Dedifferentiated amniotic fluid mesenchymal stem cell (primary cell): ENCODE data around the gene CD99.

ENCODE experiments used
- DNase-seq: peaks from one replicate; pipeline ENCODE4 v3.0.0-alpha.2; 2016; ENCODE audit errors: extremely low spot score

The CD99 gene, protein sequence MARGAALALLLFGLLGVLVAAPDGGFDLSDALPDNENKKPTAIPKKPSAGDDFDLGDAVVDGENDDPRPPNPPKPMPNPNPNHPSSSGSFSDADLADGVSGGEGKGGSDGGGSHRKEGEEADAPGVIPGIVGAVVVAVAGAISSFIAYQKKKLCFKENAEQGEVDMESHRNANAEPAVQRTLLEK

DNA sequence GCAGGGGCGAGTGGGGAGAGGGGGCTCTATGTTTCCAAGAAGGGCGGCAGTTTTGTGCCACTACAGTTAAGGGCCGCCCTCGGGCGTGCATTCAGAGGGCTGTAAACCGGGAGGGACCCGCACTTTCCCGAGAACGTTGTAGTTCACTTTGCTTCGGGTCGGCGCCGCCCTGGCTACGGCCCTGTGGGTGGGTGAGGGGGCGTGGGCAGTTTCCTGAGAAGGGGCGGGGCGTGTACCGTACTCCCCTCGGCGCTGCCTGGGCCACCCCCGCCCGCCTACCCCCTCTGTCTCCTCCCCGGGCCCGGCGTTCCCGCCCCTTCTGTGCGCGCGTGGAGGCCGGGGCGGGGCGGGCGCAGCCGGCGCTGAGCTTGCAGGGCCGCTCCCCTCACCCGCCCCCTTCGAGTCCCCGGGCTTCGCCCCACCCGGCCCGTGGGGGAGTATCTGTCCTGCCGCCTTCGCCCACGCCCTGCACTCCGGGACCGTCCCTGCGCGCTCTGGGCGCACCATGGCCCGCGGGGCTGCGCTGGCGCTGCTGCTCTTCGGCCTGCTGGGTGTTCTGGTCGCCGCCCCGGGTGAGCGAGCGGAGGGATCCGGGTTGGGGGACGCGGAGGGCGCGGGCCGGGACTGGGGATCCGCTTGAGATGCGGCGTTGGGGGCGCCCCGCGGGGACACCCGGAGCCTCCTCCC lies at the start of gene CD99:
Gene CD99, plus strand, starts transcription at position 440 of the 687 bp plus-strand sequence. Its CDS starts 66 bp downstream, at position 506.
- DNase-seq = peak; percentile 70

DNA sequence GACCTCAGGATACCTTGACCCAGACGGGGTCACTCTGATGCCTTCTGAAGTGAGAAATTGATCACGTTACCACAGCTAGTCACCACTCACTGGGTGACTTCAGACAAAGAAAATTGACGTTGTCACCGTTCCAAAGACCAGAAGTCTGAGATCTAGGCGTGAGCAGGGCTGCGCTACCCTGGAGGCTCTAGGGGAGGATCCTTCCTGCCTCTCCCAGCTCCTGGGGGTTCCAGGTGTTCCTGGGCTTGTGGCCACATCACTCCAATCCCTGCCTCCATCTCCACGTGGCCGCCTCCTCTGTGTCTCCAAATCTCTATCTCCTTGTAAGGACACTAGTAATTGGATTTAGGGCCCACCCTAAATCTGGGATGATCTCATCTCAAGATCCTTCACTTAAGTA lies 48.9 kb upstream of the CD99 start:
- no peak for DNase-seq

DNA sequence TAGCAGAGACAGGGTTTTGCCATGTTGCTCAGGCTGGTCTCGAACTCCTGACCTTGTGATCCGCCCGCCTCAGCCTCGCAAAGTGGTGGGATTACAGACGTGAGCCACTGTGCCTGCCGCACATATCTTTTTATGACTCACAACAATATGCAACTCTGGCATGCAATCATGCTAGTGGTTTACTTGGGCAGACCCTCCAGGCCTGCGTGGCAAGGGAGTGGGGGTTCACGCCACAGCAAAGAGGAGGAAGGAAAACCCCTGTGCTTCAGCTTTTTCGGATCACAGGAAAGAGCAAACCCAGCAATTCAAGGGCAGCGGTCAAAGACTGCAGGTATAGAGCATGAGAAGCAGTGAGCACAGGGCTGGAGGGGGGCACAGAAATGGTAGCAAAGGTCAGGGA lies 48.3 kb upstream of the CD99 start:
- DNase-seq = no peak

DNA sequence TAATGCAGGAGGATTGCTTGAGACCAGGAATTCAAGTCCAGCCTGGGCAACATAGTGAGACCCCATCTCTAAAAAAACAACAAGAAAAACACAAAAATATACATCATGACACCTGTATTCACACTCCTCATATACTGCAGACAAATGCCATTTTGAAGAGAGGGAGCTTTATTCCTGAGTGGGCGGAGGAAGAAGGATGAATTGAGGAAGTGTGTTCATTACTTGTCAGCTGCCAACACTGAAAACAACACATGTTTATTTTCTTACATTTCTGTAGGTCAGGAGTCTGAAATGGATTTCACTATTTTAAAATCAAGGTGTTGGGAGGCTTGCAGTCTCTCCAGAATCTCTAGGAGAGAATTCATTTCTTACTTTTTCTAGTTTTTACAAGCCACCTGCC lies 47.2 kb upstream of the CD99 start:
- DNase-seq = no peak

DNA sequence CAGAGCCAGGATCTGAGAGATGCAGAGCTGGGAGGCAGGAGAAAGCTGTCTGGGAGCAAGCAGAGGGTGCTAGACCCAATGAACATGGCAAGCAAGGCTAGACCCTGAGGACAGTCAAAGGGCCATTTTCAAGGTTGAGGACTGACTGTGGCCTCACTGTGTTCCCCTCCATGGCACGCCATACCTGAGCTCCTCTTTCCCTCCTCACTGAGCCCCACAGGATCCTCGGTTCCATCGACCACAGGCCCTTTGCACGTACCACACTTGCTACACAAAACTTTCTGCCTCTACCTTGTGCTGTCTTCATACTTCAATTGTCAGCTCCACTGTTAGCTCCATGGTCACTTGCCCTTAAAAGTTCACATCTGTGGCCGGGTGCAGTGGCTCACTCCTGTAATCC lies 45.5 kb upstream of the CD99 start:
- no peak for DNase-seq

DNA sequence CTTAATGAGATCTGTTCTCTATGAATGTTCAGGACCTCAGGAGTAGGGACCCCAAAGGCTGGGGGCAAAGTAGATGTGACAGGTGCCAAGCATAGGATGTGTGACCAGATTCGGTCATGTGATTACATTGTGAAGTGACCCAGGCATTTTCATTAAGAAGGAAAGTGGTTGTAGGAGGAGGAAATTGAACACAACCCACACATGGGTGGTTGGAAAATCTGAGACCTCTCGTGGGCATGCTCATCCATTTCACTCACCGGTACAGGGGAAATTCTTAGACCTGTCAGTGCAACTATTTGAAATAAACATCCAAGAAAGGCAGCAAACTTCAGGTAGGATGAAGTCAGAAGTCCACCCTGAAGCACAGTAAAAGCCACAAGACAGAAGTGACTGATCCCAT lies 43.5 kb upstream of the CD99 start:
- no peak for DNase-seq

DNA sequence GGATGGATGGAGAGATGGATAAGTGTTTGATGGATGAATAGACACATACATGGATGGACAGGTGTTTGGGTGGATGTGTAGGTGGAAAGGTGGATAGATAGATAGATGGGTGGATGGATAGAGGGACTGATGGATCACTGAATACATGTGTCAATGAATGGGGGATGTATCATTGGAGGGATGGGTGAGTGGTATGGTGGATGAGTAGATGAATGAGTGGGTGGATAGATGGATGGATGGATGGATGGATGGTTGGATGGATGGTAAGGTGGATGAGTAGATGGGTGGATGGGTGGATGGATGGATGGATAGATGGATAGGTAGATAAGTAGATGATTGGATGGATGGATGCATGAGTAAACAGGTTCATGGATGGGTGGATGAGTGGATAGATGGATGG lies 41.1 kb upstream of the CD99 start:
- DNase-seq = no peak

DNA sequence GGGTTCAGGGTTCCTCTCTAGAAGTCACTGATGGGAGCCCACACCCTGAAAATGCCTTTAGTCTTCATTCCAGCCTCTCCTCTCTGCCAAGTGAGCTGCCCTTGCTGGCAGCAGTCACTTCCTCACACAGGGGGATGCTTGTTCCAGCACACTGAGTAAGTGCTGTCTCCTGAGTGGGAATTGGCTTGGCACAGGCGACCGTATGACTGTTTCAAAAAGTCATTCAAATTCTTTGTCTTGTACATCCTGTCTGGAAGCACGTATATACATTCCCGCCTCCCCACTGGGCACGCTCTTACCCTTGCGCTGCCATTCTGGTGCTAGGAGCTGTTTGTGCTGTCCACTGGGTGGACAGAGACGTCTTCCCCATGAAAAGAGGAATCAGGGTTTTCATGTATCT lies 40.2 kb upstream of the CD99 start:
- DNase-seq = no peak

DNA sequence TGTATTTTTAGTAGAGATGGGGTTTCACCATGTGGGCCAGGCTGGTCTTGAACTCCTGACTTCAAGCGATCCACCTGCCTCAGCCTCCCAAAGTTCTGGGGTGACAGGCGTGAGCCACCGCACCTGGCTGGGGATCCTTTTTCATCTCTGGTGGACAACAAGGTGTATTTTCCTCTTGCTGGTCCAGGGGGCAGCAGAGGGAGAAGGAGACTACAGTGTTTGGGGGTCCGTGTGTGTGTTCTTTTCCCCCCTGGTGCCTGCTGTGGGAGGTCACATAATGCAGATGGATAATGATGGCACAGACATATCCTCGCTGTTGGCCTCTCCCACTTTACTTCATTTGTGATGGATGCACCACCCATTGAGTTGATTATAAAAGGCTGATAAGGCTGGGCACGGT lies 39.0 kb upstream of the CD99 start:
- no peak for DNase-seq

DNA sequence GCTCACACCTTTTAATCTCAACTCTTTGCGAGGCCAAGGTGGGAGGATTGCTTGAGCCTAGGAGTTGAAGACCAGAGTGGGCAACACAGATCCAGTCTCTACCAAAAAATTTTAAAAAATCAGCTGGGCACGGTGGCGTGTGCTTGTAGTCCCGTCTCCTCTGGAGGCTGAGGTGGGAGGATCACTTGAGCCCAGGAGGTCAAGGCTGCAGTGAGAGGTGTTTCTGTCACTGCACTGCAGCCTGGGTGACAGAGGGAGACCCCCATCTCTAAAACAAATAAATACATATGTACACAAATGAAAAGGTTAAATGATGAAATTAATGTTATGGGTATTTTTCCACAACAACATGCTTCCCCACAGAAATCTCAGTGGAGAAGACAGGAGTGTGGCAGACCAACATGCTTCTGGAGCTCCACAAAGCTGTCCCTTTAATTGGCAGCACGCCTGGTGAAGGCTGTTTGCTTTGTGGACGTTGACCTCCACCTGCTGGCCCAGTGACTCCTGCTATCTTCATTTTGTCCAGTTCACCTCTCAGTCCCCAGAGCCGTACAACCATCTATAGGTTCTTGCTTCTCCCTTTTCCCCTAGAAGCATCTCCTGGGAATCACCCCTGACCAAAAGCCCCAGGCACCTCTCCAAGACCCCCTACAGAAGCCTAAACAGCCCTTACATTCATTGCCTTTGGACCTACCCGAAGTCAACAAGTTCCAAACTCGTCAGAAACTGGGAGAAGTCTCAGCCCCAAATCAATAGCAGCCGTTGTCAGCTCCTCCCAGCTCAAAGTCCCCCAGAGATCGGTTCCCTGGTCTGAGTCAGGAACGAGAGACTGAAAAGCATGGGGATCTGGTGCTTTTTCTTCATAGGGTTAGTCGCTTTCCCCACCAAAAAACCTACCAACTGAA lies 36.4 kb upstream of the CD99 start:
- DNase-seq = no peak

DNA sequence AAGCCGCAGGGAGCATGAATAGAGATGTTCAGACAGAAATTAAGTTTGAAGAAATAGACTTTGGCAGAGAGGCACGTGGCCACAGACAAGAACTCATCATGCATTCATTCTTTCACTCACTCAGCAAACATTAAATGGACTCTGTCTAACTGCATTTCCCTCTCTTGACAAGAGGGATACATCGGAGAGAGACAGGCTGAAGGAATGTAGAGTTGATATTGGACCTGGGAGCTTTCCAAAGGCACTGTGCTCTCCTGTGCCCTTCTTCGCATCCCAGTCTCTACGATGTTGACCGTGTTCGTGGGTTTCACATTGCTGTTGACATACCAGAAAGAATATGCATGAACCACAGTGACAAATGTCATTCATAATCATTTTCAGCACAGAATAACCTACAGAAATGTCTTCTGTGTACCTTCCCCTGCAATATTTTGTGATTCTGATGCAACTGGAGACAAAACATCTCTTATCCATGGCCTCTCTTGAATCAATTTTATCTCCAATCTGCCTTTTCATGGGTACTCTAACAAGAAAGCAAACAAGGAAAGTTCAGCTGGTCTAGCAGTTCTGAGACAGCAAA lies 34.7 kb upstream of the CD99 start:
- no peak for DNase-seq

DNA sequence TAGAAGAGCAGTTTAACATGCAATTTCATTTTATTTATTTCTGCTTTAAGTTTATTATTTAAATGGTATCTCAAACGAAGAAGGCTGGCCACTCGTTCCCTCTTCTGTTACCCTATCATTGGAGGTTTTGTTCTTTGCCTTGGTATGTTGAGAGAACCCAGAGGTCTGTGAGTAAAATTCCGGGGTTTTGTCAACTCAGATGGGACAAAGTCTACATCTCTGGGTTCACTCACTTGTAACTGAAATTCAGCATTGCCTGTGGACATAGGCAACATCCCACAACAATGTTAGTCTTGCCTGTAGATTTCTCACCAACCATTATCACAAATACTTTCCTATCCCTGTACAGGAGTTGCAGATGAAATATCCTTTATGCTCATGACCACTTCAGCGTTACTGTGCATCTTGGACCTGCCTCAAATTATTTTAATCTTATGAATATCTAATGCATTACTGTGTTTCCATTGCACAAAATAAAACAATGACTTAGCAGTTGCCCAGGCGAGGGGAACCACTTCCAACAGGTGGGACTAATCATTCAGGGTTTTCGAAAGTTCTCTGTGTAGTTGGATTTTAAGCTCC lies 33.5 kb upstream of the CD99 start:
- no peak for DNase-seq

DNA sequence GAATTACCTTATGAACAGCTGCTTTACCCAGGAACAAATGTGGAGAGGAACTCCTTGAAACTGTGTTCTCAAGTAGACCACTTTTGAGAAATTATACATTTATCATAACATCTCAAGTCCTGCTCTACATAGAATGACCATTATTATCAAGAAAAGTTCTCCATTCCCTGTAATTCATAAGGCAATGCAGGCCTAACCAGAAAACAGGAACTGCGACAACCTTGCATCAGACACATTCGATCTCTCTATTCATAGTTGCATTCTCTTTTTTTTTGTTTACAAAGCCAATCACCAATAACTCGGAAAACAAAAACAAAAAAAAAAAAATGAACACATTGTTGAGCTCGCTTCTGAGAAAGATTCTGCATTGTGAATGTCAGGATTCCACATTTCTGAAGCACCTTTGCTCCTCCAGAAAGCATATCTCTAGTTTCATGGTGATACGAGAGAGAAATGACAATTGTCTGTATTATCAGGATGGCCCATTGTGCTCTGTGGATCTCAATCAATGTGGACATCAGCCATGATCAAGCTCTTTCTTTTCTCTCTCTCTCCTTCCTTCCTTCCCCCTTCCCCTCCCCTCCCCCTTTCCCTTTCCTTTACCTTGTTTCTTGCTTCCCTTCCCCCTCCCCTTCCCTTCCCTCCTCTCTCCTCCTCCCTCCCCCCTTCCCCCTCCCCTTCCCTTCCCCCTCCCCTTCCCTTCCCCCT lies 32.4 kb upstream of the CD99 start:
- DNase-seq = no peak

DNA sequence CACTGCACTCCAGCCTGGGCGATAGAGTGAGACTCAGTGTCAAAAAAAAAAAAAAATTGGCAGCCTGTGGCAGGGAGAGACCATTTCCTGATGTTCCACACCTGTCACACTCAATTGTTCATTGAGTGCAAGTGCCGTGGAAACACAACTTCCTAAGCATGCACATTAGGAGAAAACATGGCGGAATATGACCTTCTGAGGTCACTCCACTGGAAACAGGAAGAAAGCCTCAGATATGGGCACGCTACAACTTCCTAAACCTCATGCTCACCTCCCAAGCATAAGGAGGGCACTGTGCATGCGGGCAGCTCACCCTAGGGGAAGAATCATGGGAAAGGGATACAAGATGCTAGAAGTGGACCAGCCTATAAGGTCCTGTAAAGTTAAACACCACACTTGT lies 28.5 kb upstream of the CD99 start:
- DNase-seq = no peak

DNA sequence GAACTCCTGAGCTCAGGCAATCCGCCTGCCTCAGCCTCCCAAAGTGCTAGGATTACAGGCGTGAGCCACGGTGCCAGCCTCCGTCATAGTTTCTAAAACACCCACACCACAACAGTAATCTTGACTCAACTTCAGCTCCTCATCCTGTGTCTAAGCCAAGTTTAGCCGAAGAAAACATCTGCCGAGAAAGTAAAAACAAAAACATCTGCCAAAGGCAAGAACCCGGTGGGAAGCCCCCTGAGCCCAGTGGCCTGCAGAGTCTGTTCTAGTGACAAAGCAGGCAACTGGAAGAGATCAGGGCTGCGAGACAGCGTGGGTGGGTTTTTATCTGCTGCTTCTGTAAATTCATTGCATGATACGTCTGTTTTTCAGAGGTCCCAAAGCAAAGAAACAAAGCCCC lies 26.6 kb upstream of the CD99 start:
- peak; percentile 40 for DNase-seq

DNA sequence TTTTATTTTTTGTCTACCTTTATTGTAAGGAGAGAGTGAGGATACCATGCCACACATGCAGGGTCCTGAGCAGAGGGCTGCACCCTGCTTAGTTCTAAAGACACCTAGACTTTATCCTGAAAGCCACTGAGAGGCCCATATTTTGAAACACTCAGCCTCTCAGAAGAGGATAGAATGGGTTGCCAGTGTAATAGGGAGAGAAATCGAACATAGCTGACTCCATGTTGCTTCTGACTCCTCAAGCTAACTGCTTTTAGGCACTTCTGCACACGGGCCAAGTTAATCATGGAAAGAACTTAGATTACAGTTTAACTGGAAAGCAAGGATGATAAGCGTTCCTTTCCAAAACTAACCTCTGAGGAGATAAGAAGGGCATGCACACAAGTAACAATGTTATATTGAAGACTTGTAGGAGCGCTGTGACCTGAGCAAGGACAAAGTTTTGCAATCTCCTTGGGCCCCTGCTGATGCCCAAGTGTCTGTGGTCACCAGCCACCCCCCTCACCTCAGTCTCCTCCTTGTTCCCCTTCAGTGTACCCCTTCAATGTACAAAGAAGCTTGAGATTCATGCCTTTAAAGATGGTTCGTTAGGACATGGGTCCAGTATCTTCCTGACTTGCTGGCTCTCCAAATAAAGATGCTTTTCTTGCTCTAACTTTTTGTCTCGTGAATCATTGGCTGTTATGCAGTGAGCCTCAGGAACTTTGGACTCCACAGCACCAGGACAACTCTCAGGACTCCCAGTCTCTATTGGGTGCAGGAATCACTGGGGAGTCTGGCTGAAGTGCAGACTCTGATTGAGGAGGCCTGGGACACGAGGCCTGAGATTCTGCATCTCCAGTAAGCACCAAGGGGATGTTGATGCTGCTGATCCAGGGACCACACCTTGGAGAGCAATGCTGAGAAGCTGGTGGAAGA lies 25.4 kb upstream of the CD99 start:
- no peak for DNase-seq

DNA sequence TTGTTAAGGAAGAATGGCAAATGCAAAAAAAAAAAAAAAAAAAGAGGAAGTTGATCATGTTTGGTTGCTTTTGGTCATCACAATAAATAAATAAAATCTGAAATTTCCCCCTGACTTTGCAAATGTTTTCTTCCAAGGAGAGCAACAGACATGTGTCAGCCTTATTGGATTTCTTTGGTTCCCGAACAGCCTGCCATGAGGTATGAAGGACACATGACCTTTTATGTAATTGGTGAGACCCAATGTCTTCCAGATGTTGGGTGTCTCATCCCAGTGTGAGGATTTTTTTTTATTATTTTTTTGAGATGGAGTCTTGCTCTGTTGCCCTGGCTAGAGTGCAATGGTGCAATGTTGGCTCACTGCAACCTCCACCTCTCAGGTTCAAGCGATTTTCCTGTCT lies 24.6 kb upstream of the CD99 start:
- DNase-seq = no peak

DNA sequence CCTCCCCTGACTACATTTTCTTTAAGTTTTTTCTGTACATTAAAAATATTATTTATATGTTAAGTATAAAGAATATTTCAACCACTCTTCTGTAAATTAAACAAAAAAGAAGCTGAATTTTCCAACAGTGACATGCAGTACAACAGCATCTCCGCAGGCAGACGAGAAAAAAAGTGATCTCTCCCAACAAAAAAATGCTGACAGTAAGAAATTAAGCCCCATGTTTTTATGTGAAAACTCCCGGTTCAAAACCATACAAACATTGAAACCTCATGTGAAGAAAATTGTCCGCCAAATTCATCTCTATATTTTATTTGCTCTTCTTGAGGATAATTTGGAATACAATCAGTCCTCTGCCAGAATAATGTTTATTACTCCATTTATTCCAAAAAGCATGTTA lies 20.1 kb upstream of the CD99 start:
- DNase-seq = no peak

DNA sequence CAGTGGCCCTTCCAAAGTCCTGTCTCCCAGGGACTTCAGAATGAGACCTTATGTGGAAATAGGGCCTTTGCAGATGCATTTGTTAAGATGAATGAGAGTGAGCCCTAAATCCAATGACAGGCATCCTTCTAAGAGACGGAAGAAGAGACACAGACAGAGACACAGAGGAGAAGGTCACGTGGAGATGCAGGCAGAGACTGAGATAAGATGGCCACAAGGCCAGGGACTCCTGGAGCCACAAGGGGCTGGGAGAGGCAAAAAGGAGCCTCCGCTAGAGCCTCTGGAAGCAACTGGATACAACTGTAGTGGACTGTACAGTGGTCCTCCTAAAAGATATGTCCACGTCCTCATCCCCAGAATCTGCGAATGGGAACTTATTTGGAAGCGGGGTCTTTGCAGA lies 19.0 kb upstream of the CD99 start:
- no peak for DNase-seq

DNA sequence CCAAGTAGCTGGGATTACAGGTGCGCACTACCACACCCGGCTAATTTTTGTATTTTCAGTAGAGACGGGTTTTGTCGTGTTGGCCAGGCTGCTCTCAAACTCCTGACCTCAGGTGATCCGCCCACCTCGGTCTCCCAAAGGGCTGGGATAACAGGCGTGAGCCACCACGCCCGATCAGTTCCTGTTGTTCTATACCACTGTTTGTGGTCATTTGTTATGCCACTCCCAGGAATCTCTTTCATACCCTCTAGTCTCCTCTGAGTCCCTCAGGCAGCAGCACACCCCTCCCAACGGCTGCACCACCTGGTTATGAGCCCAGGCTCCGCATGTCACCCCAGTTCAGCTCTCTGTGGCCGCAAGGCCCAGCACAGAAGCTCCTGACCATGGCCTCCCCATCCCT lies 17.5 kb upstream of the CD99 start:
- no peak for DNase-seq
